SK-N-SH (cell line): ENCODE measurements around the gene EEF1AKMT1.

Experiments used
- CTCF ChIP-seq: fragments of 200-600 bp; sonication (generic); IDR thresholded peaks from 2 replicates; pipeline ENCODE4 v1.6.1; 2017; ENCODE audit warnings: antibody characterized with exemption, mild to moderate bottlenecking, moderate library complexity
- FOXM1 ChIP-seq: IDR thresholded peaks from 2 replicates; pipeline ENCODE4 v1.4.0; 2012; ENCODE audit warnings: low read depth, mild to moderate bottlenecking
- MAX ChIP-seq: IDR thresholded peaks from 2 replicates; pipeline ENCODE4 v1.4.0; 2012; ENCODE audit warnings: low read depth
- POLR2AphosphoS5 ChIP-seq: IDR thresholded peaks from 2 replicates; pipeline ENCODE4 v1.6.1; 2012; ENCODE audit warnings: low read depth, low read length
- SIN3A ChIP-seq: IDR thresholded peaks from 2 replicates; pipeline ENCODE4 v1.6.1; 2012; ENCODE audit warnings: low read depth, mild to moderate bottlenecking, low read length, moderate library complexity, borderline replicate concordance
- USF2 ChIP-seq: fragments of 150-350 bp; IDR thresholded peaks from 2 replicates; pipeline ENCODE4 v1.6.1; 2017; ENCODE audit warnings: antibody characterized with exemption, low read length, low read depth, borderline replicate concordance
- YY1 ChIP-seq: IDR thresholded peaks from 2 replicates; pipeline ENCODE4 v1.4.0; 2012; ENCODE audit warnings: low read depth, mild to moderate bottlenecking

- no peak for TF ChIP-seq CTCF
- TF ChIP-seq USF2 = no peak
- TF ChIP-seq SIN3A = no peak
- TF ChIP-seq FOXM1 = no peak
- no peak for TF ChIP-seq POLR2AphosphoS5
- TF ChIP-seq MAX = no peak
- TF ChIP-seq YY1 = no peak
Observed at GRCh38 chr13:20778311-20778710, 4.5 kb upstream of the EEF1AKMT1 start.
